Measurements from ENCODE around the gene CDKN2D.

- TF ChIP-seq CTCF (IDR thresholded peaks at IDR 0.05; ENCODE audit: low read length) (no peak), EZH2 (IDR thresholded peaks at IDR 0.05; ENCODE audit: borderline replicate concordance, low read length) (no peak)
Measured at GRCh38 chr19:10516671-10517286, 52.0 kb downstream of the CDKN2D start.
